GM10847 (cell line): ENCODE results near the gene TMEM255B.

Experiments
- POLR2A ChIP-seq: IDR thresholded peaks from 2 replicates; pipeline ENCODE4 v1.6.1; 2011; ENCODE audit not compliant: insufficient read length; ENCODE audit errors: extremely low read depth

The TMEM255B gene

DNA sequence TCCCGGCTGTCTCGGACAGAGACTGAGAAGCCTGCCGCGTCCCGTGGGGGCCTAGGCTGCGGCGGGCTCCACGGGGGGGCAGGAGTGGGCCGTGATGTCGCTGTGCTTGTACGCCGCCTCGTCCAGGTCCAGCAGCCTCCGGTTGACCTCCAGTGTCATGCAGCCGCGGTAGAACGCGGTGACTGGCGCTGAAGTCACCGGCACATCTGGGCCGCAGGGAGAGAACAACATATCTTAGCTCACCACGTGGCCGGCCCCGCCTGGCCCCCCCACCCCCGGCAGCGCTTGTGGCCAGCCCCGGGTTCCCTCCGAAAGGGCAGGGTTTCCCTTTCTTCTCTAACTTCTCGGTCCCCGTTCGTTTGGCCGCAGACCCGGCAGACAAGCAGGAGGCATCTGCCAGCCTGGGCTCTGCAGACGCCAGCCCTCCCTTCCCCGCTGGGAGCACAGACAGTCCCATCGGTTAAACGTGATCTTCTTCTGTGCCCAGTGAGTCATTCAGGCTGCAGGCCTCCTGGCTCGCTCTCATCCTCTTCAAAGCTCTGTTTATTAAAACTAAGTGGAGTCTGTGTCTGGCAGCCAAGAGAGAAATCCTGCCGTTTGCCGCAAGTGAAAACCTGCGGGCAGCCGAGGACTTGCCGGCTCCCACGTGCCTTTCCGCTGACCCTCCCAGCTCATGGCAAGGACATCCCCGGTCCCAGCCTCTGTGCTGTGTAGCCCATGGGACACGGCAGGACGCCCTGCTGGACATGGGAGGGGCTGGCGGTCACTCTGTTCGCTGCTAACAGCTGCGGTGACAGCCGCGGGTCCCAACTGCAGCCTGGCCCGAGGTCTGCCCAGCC, 62.0 kb downstream of the TMEM255B start:
- TF ChIP-seq POLR2A: no peak

DNA sequence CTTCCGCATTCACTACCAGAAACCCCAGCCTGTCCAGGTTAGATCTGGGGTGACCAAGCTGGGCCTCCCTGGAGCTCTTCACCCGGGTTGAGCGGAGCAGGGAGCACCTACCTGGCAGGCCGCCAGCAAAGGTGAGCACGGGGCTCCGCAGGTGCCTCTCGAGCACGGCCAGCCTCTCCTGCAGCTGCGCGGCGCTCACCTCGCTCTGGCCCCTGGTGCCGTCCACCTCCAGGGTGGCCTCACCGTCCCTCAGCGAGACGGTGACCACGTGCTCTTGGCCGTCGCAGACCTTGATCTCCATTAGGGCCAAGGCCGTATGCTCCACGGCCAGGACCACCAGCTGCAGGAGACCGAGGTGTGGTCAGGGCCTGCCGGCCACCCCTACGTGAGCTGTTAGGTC, 62.8 kb downstream of the TMEM255B start:
- no peak for TF ChIP-seq POLR2A

DNA sequence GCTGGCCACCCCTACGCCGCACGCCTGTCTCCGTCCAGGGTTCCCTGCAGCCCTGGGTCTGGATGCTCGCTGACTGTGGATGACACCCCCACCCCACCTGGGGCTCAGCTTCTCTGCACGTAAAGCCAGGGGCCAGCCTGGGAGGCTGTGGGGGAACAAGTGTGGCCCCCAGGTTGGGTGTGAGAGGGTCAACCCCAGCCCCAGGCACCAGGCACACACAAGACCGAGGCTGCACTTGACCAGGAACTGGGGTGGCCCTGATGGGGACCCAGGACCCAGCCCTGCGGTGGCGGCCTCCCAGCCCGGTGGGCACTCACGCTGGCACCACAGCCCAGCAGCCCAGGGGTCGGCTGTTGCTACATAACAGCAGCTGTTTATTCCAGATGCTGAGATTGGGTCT, 63.2 kb downstream of the TMEM255B start:
- no peak for TF ChIP-seq POLR2A

DNA sequence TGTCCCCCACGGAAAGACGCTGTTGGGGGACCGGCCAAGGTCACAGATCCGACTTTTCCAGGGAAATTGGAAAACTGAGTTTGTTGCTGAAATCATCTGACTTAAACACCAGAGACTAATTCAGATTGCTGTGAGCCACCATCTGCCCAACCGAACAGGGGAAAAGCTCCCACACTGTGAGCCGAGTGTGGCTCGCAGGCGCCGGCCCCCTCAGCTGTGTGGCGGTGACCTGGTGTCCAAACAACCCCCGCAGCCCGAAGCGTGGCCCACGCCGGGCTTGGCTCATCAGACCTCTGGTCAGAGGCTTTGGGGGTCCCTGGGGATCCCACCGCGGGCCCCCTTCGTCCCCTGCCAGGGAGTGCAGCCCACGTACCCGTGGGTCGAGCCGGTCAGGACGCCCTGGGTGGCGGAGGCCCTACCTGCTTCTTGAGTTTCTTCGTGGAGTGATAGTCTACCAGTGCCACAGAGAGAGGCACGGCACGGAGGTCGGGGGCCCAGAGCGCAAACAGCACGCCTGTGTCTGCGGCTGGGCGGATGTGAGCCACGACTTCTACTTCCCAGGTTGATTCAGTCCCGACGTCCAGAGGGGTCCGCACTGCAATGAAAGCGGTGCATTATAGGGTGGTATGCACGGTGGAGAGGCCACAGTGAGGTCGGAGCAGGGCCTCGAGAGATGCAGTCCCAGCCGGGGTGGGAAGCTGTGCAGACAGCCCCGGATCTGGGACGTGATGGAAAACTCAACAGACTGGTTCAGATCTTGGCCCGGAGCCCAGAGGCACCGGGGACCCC, 64.1 kb downstream of the TMEM255B start:
- no peak for TF ChIP-seq POLR2A

DNA sequence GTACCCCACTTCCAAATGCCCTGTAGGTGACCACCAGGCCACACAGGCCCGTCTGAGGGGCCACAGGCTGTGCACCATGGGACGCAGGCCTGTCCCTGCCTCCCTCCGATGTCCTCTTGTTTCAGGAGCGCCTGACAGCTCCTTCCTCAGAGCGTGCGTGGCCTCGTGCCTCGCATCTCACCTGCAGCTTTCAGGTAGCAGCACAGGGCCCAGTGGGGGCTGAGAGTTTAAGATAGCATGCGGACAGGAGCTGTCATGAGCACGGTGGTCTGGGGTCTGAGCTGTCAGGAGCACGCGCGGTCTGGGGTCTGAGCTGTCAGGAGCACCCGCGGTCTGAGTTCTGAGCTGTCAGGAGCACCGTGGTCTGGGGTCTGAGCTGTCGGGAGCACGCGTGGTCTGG, 64.7 kb downstream of the TMEM255B start:
- no peak for TF ChIP-seq POLR2A

DNA sequence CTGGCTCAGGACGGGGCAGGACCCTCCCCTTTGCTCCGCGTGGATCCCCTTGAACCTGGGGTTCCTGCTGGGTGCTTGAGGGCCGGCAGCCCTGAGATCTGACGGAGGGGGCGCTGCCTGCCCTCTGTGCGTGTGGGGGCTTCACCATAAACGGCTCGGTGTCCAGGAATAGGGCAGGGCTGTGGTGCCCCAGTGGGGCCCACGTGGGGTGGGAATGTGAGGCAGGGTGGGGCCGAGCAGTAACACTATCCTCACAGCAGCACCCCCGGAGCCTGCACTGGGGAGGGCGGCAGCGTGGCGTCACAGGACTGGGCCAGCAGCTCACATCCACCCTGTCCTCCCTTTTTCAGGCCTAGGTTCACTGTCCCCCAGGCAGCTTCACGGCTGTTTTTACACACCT, 66.8 kb downstream of the TMEM255B start:
- no peak for TF ChIP-seq POLR2A

DNA sequence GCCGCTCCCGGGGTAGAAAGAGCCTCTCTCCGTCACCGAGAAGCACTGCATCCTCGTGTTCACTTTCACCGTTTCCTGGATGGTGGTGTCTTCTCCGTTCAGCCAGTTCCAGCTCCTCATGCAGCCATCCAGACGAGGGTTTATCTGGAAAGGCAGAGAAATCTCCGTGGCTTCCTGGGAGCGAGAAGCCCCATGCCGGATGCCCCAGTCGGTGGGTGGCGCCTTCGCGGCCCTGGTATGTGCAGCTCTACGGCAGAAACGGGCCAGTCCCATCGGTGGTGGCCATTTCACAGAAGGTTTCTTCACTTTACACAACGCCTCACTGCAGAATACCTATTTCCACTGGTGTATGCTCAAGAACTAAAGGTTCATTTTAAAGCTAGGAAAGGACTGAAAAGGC, 68.0 kb downstream of the TMEM255B start:
- no peak for TF ChIP-seq POLR2A

DNA sequence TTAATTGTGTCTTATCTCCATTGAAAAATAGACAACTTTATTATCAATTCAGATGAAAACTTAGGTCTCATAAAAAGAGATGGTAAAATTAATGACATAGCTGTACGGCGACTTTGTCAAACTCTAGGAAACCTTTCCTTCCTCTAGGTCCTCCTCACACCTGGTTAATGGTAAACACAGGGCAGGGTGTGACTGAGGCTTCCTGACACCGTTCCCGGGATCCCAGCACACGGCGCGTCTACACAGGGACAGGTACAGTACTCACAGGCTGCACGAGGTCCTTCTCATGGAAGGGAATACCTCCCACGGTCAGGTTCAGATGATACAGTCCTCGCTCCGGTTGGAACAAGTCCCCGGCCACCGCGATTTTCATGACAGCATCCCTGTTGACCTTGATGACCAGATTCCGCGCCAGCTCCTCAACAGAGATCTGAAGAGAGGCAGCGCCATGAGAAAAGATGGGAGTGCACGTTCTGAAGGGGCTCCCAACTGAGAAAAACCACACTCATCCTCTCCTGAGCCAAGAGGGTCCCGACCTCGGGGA, 69.3 kb downstream of the TMEM255B start:
- TF ChIP-seq POLR2A: no peak

DNA sequence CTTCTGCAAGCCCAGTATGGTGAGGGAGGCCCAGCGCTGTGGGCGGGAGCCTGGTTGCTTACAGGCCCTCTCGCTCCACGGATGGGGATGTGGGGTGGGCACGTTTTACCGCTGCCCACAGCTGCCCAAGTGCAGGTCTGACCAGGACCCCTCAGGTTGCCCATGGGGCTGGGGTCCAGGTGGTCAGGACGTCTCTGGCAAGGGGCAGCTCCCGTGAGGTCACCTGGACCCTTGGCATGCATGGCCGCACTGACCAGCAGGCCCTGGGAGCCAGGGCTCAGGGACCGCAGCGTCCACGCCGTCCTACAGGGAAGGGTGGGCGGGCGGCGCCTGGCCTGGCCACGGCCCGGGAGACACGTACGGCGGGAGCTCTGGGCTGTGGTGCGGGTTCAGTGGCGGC, 72.0 kb downstream of the TMEM255B start:
- TF ChIP-seq POLR2A: no peak

DNA sequence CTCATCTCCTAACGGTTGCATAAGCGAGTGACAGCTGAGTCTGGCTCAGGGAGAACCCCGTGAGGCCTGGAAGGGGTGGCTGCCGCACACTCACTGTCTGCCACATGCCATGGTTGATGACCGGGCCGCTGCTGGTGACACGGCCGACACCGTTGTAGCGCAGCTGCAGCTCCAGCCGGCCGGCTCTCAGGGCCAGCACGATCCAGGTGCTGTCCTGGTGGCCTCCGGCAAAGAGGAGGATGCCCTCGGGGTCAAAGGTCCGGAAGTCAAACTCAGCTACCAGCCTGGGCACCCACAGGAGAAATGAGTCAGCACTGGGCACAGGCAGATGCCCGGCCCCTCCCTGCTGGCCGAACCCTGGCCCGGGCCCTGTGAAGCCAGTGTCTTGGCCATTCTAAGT, 73.2 kb downstream of the TMEM255B start:
- TF ChIP-seq POLR2A: no peak

DNA sequence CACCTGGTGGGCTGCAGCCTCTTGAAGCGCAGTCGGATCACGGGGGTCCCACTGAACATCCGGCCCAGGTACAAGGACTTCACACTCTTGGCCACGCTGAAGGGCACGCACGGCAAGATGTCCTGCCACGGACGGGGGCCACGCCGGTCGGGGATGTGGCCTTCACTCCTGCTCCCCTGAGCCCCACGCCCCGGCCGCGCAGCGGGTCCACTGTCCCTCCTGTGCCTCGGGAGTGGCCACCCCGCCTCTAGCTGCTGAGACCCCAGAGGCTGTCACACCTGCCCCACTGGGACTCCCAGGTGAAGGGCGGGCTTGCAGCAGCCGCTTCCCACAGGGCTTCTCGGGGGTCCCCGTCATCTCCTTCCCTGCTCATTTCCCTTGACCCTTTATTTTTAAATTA, 73.6 kb downstream of the TMEM255B start:
- TF ChIP-seq POLR2A: no peak

DNA sequence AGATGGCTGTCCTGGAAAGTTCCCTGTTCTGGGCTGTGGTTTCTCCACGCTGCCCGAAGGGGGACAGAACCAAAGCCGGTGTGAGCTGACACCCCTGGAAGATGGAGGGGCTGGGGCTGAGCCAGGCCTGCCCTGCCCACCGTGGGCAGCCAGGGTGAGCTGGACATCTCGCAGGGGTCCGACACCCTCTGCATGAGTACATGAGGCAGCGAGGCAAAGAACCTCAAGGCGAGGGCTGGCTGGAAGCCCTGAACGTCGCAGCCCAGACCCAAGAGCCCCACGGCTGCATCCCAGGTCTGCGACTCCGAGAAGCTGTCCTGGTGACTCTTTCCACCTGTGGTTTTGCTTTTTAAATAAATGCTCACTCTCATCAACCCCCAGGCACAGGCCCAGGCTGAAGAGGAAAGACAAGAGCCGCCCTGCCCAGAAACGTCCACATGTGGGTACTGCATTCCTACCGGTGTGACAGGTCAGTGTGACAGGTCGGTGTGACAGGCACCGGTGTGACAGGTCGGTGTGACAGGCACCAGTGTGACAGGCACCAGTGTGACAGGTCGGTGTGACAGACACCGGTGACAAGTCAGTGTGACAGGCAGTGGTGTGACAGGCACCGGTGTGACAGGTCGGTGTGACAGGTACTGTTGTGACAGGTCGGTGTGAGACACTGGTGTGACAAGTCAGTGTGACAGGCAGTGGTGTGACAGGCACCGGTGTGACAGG, 74.2 kb downstream of the TMEM255B start:
- no peak for TF ChIP-seq POLR2A

DNA sequence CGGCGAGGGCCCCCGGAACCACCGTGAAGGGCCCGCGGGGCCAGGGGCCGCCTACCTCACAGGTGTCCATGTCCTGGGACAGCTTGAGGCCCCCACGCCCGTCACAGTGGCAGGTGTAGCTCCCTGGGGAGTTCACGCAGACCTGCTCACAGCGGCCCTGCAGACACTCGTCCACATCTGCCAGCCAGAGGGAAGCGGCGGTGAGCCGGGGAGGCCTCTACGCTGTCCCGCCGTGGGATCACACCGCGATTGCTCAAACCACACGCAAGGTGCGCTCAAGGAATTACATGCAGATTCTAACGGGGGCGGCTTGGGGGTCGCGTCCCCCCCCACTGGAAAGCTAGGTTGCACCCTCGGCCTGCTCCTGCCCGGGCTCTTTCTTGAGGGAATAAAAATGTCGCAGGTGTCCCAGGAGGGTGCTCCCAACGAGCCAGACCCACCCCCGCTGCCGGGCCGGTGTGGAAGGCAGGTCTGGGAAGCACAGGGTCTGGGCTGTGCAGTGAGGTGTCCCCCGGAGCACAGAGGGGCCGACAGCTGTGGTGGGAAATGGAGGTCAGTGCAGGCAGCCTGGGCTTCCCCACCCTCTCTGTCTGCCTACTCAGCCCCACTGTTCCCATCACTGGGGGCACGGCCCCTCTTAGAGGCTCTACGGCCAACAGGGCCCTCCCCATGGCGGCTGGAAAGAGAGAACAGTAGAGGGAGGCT, 75.6 kb downstream of the TMEM255B start:
- no peak for TF ChIP-seq POLR2A

DNA sequence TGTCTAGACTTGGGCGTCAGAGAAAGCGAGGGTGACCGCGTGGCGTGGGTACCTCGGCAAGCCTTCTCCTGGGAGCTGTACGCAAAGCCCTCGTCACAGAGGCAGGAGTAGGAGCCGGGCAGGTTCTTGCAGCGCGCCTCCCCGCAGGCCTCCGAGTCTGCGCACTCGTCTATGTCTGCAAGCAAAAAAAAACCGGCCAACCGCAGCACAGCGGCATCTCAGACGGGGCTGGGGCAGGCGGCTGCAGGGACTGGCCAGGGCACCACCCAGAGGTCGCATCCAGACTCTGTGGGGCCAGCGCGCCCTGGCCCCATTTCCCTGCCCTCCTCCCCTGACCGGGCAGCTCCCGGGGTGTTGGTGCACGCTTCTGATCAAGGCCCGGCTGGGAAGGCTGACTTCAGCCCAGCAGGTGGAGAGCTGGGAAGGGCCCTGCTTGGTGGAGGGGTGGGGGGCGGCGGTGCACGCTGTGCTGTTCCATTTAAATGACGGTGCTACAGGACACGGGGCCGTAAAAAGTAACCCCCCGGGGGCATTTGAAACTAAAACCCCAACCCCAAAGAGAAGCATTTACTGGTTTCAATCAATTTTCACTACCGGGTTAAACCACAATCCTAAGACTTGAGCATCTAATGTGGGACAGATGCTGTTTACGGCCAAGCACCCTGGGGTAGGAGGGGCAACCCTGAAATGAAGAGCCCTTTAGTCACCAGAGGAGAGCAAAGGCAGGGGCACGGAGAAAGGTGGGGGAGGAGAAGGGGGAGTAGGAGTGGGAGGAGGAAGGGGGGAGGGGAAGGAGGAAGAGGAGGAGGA, 76.6 kb downstream of the TMEM255B start:
- no peak for TF ChIP-seq POLR2A
